Uterus (tissue), 2 donors: ENCODE measurements around the gene RNH1.

Experiments used
- CTCF ChIP-seq, 4 experiments: fragments of 200-600 bp in 2 of 4; fragments of 450-650 bp in 2 of 4; sonication (generic) in 2 of 4; IDR thresholded peaks; one replicate each; pipeline ENCODE4 v1.5.1; 2016 to 2019; ENCODE audit warnings: antibody characterized with exemption in 4 of 4, mild to moderate bottlenecking in 2 of 4, moderate library complexity in 1 of 4
- POLR2A ChIP-seq, 2 donors: fragments of 450-650 bp; IDR thresholded peaks; one replicate each; pipeline ENCODE4 v1.6.1; 2016; ENCODE audit warnings: antibody characterized with exemption in 2 of 2, mild to moderate bottlenecking in 1 of 2, moderate library complexity in 1 of 2

GRCh38 chr11:537622-538430 lies 30.8 kb upstream of the RNH1 start:
- TF ChIP-seq CTCF (IDR thresholded peaks at IDR 0.05) (no peak), POLR2A (IDR thresholded peaks at IDR 0.05) (no peak)
